Subcutaneous adipose tissue (tissue), 4 donors: ENCODE results near the gene CLDN6. TPM values are rescaled to one million over a fixed set of nuclear protein-coding genes. Genes with fewer than 3 reads are reported as not detected.

Experiments used
- CTCF ChIP-seq: fragments of 450-650 bp; IDR thresholded peaks from one replicate; pipeline ENCODE4 v1.5.1; 2016; ENCODE audit warnings: low read depth, mild to moderate bottlenecking, control low read depth, antibody characterized with exemption, moderate library complexity
- small RNA-seq: library from RNA; depleted of rRNA; stranded (forward); fragments of <200 nt; gene quantifications from one replicate; pipeline ENCODE3, GENCODE V24; 2016
- total RNA-seq, 4 donors: library from RNA; depleted of rRNA; stranded (reverse); fragments of >200 nt; gene quantifications; one replicate each; pipeline ENCODE4 v1.1.0, GENCODE V29; 2016

CLDN6 gene
- total RNA-seq, 4 donors from 2014 or later: not detected

- TF ChIP-seq CTCF: no peak
Observed at GRCh38 chr16:2968368-2968737, 49.6 kb downstream of the CLDN6 start.

GRCh38 chr16:2967721-2968161, 50.2 kb downstream of the CLDN6 start:
- no peak for TF ChIP-seq CTCF

GRCh38 chr16:2967211-2967631, 50.8 kb downstream of the CLDN6 start:
- TF ChIP-seq CTCF: no peak

GRCh38 chr16:2966808-2967191, 51.2 kb downstream of the CLDN6 start:
- no peak for TF ChIP-seq CTCF

GRCh38 chr16:2966043-2966807, 51.8 kb downstream of the CLDN6 start:
- TF ChIP-seq CTCF: no peak

Small RNA genes within 50 kb of the gene (small RNA-seq; reads per million reads assigned to genes)
- not detected for gene LINC00514

Other genes with a start within 250 kb of the CLDN6 start
- gene ELOB, start 240.9 kb downstream of the CLDN6 start, total RNA-seq: 100 to 1,000 TPM; 264 to 371 (median 280) TPM
- not detected for gene PRSS33, start 230.6 kb downstream of the CLDN6 start, total RNA-seq
- not detected for gene PRSS41, start 219.7 kb downstream of the CLDN6 start, total RNA-seq
- under 1 TPM in 1 of 4 donors, not detected in 3; 0.68 TPM for gene PRSS21, start 200.9 kb downstream of the CLDN6 start, total RNA-seq
- 1 to 10 TPM in 1 of 4 donors, not detected in 3; 3.1 TPM for gene ZG16B, start 187.9 kb downstream of the CLDN6 start, total RNA-seq
- gene PRSS22, start 160.0 kb downstream of the CLDN6 start, total RNA-seq: 1 to 10 TPM in 1 of 4 donors, not detected in 3; 1.5 TPM
- 10 to 100 TPM; 20.5 to 61.4 (median 29.1) TPM for gene FLYWCH2, start 135.0 kb downstream of the CLDN6 start, total RNA-seq
- 10 to 100 TPM; 11.6 to 62.9 (median 18.7) TPM for gene FLYWCH1, start 106.3 kb downstream of the CLDN6 start, total RNA-seq
- gene KREMEN2, start 53.9 kb downstream of the CLDN6 start, total RNA-seq: not detected
- gene PAQR4, start 48.8 kb downstream of the CLDN6 start, total RNA-seq: 1 to 10 TPM; 1.5 to 5.7 (median 3.8) TPM
- gene PKMYT1, start 37.7 kb downstream of the CLDN6 start, total RNA-seq: 1 to 10 TPM in 3 of 4 donors, not detected in 1; 1.5 to 2.0 (median 1.8) TPM
- gene CLDN9, start 5.3 kb downstream of the CLDN6 start, total RNA-seq: 1 to 10 TPM in 1 of 4 donors, not detected in 3; 1.3 TPM
- 10 to 100 TPM in 2 of 4 donors, 1 to 10 TPM in 2; 8.1 to 20.7 (median 13.5) TPM for gene TNFRSF12A, start 2.2 kb upstream of the CLDN6 start, total RNA-seq
- gene HCFC1R1, start 5.8 kb upstream of the CLDN6 start, total RNA-seq: 10 to 100 TPM; 17.8 to 30.9 (median 27.9) TPM
- 10 to 100 TPM; 10.8 to 17.2 (median 13.8) TPM for gene THOC6, start 5.9 kb upstream of the CLDN6 start, total RNA-seq
- gene BICDL2, start 18.8 kb upstream of the CLDN6 start, total RNA-seq: not detected
- under 1 TPM in 1 of 4 donors, not detected in 3; 0.57 TPM for gene MMP25, start 28.4 kb upstream of the CLDN6 start, total RNA-seq
- 10 to 100 TPM in 3 of 4 donors, 1 to 10 TPM in 1; 8.4 to 21.1 (median 13.1) TPM for gene IL32, start 47.5 kb upstream of the CLDN6 start, total RNA-seq
- not detected for gene ZSCAN10, start 81.1 kb upstream of the CLDN6 start, total RNA-seq
- gene ZNF205, start 94.4 kb upstream of the CLDN6 start, total RNA-seq: 10 to 100 TPM in 1 of 4 donors, 1 to 10 TPM in 3; 3.4 to 15.3 (median 7.6) TPM
- 10 to 100 TPM in 1 of 4 donors, 1 to 10 TPM in 3; 1.1 to 13.4 (median 5.0) TPM for gene ZNF213, start 116.8 kb upstream of the CLDN6 start, total RNA-seq
- not detected for gene OR1F1, start 170.0 kb upstream of the CLDN6 start, total RNA-seq
- 1 to 10 TPM; 4.4 to 7.8 (median 5.9) TPM for gene ZNF200, start 217.0 kb upstream of the CLDN6 start, total RNA-seq
- 1 to 10 TPM; 3.0 to 7.7 (median 5.2) TPM for gene MEFV, start 238.4 kb upstream of the CLDN6 start, total RNA-seq